HG02571 (cell line): ENCODE results near the gene P2RX7.
"Not testable (repeated sequence)": the region's sequence is repeated elsewhere in the genome, so short reads cannot be mapped to it uniquely, and the experiment has no call there.

Experiments
- ATAC-seq: cut with Tn5 transposase; IDR thresholded peaks from one replicate; pipeline ENCODE4 v1.9.1; 2021; ENCODE audit warnings: mild to moderate bottlenecking, moderate library complexity; ENCODE audit not compliant: unreplicated experiment

P2RX7 gene

GRCh38 chr12:121202407-121203355 is 70.0 kb downstream of the P2RX7 start:
- ATAC-seq = no peak

- no peak for ATAC-seq
These were observed 70.8 kb downstream of the P2RX7 start for GRCh38 chr12:121203482-121203881.

- ATAC-seq = no peak
These were observed 72.8 kb downstream of the P2RX7 start for GRCh38 chr12:121205491-121205890.

- not testable (repeated sequence) for ATAC-seq
These were observed 75.9 kb downstream of the P2RX7 start for GRCh38 chr12:121208571-121208970.

GRCh38 chr12:121209221-121209620 is 76.5 kb downstream of the P2RX7 start:
- no peak for ATAC-seq

GRCh38 chr12:121209624-121210572 is 77.2 kb downstream of the P2RX7 start, which contains the start of gene P2RX4:
Gene P2RX4, plus strand, starts transcription at chr12:121210129. Its CDS starts 36 bp downstream, at chr12:121210165.
- peak; percentile 86 for ATAC-seq

GRCh38 chr12:121212875-121213274 is 80.2 kb downstream of the P2RX7 start:
- no peak for ATAC-seq

GRCh38 chr12:121214166-121214777 is 81.6 kb downstream of the P2RX7 start:
- no peak for ATAC-seq

GRCh38 chr12:121214855-121215745 is 82.4 kb downstream of the P2RX7 start:
- ATAC-seq = no peak

- ATAC-seq = no peak
These were observed 83.4 kb downstream of the P2RX7 start for GRCh38 chr12:121216102-121216501.

GRCh38 chr12:121217063-121217462 is 84.4 kb downstream of the P2RX7 start:
- no peak for ATAC-seq

GRCh38 chr12:121217761-121218160 is 85.1 kb downstream of the P2RX7 start:
- no peak for ATAC-seq

GRCh38 chr12:121218588-121219352 is 86.1 kb downstream of the P2RX7 start:
- no peak for ATAC-seq

GRCh38 chr12:121219353-121219986 is 86.8 kb downstream of the P2RX7 start:
- no peak for ATAC-seq

- no peak for ATAC-seq
These were observed 90.2 kb downstream of the P2RX7 start for GRCh38 chr12:121222847-121223246.

GRCh38 chr12:121223292-121224285 is 90.9 kb downstream of the P2RX7 start:
- no peak for ATAC-seq

GRCh38 chr12:121224591-121224990 is 91.9 kb downstream of the P2RX7 start:
- ATAC-seq = no peak
